Measurements from ENCODE around the gene PCSK4.
A peak's percentile ranks its signal among the peaks of the same experiment; 100 is the strongest.

The PCSK4 gene

GRCh38 chr19:1514986-1515721 is 25.0 kb upstream of the PCSK4 start:
- ChIA-PET POLR2A (no interaction called here), CTCF (no interaction called here)
- TF ChIP-seq SUZ12 (IDR thresholded peaks at IDR 0.05) (no peak), TARDBP (IDR thresholded peaks at IDR 0.05) (no peak), NFRKB (IDR thresholded peaks at IDR 0.05) (no peak), FOXM1 (IDR thresholded peaks at IDR 0.05; ENCODE audit: borderline replicate concordance) (no peak), FOXA1 (IDR thresholded peaks at IDR 0.05) (no peak)
- no peak for DNase-seq (ENCODE audit: extremely low spot score)

- ChIA-PET POLR2A (no interaction called here), CTCF (no interaction called here)
- DNase-seq (ENCODE audit: extremely low spot score): no peak
- no peak for TF ChIP-seq ELF4 (IDR thresholded peaks at IDR 0.05)
- no peak for TF ChIP-seq BHLHE40 (IDR thresholded peaks at IDR 0.05; ENCODE audit: borderline replicate concordance)
- TF ChIP-seq ZNF384 (IDR thresholded peaks at IDR 0.05): no peak
- no peak for TF ChIP-seq FOXA1 (IDR thresholded peaks at IDR 0.05)
- TF ChIP-seq SUZ12 (IDR thresholded peaks at IDR 0.05): no peak
- TF ChIP-seq HDGF (IDR thresholded peaks at IDR 0.05; ENCODE audit: borderline replicate concordance): no peak
- TF ChIP-seq NFRKB (IDR thresholded peaks at IDR 0.05): no peak
- TF ChIP-seq FOXM1 (IDR thresholded peaks at IDR 0.05; ENCODE audit: borderline replicate concordance): no peak
- no peak for TF ChIP-seq FOXK2 (IDR thresholded peaks at IDR 0.05)
- TF ChIP-seq TARDBP (IDR thresholded peaks at IDR 0.05): no peak
- no peak for TF ChIP-seq L3MBTL2 (conservative IDR thresholded peaks at IDR 0.05)
- TF ChIP-seq CTBP1 (IDR thresholded peaks at IDR 0.05; ENCODE audit: borderline replicate concordance): no peak
- TF ChIP-seq PKNOX1 (IDR thresholded peaks at IDR 0.05): no peak
- no peak for TF ChIP-seq LEF1 (IDR thresholded peaks at IDR 0.05; ENCODE audit: borderline replicate concordance)
- no peak for TF ChIP-seq SP1 (IDR thresholded peaks at IDR 0.05)
- TF ChIP-seq ARNT (IDR thresholded peaks at IDR 0.05): no peak
Measured at GRCh38 chr19:1514295-1514661, 24.1 kb upstream of the PCSK4 start.

- DNase-seq (ENCODE audit: extremely low spot score): peak; percentile 83
- TF ChIP-seq FOXK2 (IDR thresholded peaks at IDR 0.05) (no peak), ARNT (IDR thresholded peaks at IDR 0.05) (0 out of 2 replicates have a peak, but pooled peaks have one; percentile 18)
- POLR2A ChIA-PET: no interaction called here
- CTCF ChIA-PET: no interaction called here
Measured at GRCh38 chr19:1513499-1514294, 23.5 kb upstream of the PCSK4 start.

- ChIA-PET POLR2A (no interaction called here), CTCF (no interaction called here)
- 0 out of 2 replicates have a peak, but pooled peaks have one; percentile 20 for TF ChIP-seq FOXM1 (IDR thresholded peaks at IDR 0.05; ENCODE audit: borderline replicate concordance)
- TF ChIP-seq TARDBP (IDR thresholded peaks at IDR 0.05): no peak
- peak; percentile 57 for DNase-seq (ENCODE audit: extremely low spot score)
Measured at GRCh38 chr19:1512671-1513498, 22.7 kb upstream of the PCSK4 start, which contains the start of gene ADAMTSL5. TSS of gene ADAMTSL5 (minus strand) at chr19:1513019. CDS start at chr19:1510943, 2,076 bp downstream.

GRCh38 chr19:1511318-1512317 is 21.5 kb upstream of the PCSK4 start:
- TF ChIP-seq ELF4 (IDR thresholded peaks at IDR 0.05): no peak
- ChIA-PET POLR2A (no interaction called here), CTCF (no interaction called here)
- no peak for DNase-seq (ENCODE audit: extremely low spot score)

GRCh38 chr19:1510807-1511206 is 20.7 kb upstream of the PCSK4 start:
- ChIA-PET POLR2A (no interaction called here), CTCF (no interaction called here)
- TF ChIP-seq TARDBP (IDR thresholded peaks at IDR 0.05): no peak
- no peak for TF ChIP-seq CTBP1 (IDR thresholded peaks at IDR 0.05; ENCODE audit: borderline replicate concordance)
- TF ChIP-seq SUZ12 (IDR thresholded peaks at IDR 0.05): no peak
- TF ChIP-seq PKNOX1 (IDR thresholded peaks at IDR 0.05): no peak
- TF ChIP-seq LEF1 (IDR thresholded peaks at IDR 0.05; ENCODE audit: borderline replicate concordance): no peak
- TF ChIP-seq ARNT (IDR thresholded peaks at IDR 0.05): no peak
- TF ChIP-seq HDGF (IDR thresholded peaks at IDR 0.05; ENCODE audit: borderline replicate concordance): no peak
- TF ChIP-seq NFRKB (IDR thresholded peaks at IDR 0.05): no peak
- DNase-seq (ENCODE audit: extremely low spot score): no peak
